Measurements from ENCODE around the gene FUOM. TPM values are rescaled to one million over a fixed set of nuclear protein-coding genes. Genes with fewer than 3 reads are reported as not detected.

FUOM gene
- total RNA-seq, 1 experiment from 2014 or later, result 41.8 TPM

DNA sequence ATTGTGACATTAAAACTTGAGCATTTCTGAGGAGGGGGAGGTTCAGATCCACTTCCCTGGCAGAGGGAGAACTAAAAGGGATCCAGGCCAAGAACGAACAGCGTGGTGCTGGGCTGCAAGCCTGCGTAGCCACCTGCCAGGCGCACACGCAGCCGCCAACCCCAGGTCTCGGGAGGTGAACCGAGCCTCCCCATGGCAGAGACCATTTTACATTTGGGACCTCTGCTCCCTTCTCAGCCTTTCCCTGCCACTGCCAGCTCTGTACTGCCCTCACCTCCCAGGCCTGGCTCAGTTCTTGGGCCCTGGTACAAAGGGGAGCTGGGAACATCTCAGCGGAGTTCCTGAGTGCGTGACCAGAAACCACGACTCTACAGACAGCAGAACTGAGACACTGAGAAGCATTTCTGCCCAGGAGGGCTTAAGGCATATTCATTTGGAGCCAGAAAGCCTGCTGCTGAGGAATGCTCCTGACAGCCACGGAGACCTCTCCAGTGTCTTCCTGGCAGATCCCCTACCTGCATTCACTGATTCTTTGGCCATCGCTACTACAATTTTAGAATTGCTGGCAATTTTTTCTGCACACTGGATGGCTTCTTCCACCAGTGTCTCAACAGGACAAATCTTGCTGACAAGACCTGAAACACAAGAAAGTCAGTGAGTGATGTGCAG lies 7.8 kb upstream of the FUOM start:
- Mint-ChIP-seq H3K4me3 (no peak overlapping the region), H3K27ac (no peak overlapping the region), H3K9me3 (no peaks in the 10 kb centered on the region), H3K27me3 (ENCODE audit: low read depth) (peaks cover 5% of the 10 kb centered on the region), H3K36me3 (ENCODE audit: insufficient read depth in 1 of 3, low read depth in 3 of 3) (peaks cover 40 to 74% (median 73%) of the 10 kb centered on the region in 3 experiments; a peak in 6 of 7 replicates), H3K4me1 (peaks cover 0 to 2% of the 10 kb centered on the region in 2 experiments; a peak in 1 of 4 replicates)
- H3K9ac ChIP-seq (ENCODE audit: extremely low read depth, insufficient read length, low read length), result no peak overlapping the region
- no peak overlapping the region for H2BK15ac ChIP-seq (ENCODE audit: low read depth, low read length)
- H2AK5ac ChIP-seq (ENCODE audit: insufficient read length, low read length), result no peak overlapping the region
- H2AFZ ChIP-seq (ENCODE audit: low read length), result no peak overlapping the region
- H3K14ac ChIP-seq (ENCODE audit: insufficient read depth, low read length), result no peak overlapping the region
- no peak overlapping the region for H2BK20ac ChIP-seq (ENCODE audit: low read depth, low read length, poor library complexity, severe bottlenecking)
- DNase-seq, result no peak
- H3K18ac ChIP-seq (ENCODE audit: insufficient read length, low read depth, low read length), result no peak overlapping the region
- no peak overlapping the region for H3K4me2 ChIP-seq (ENCODE audit: insufficient read depth, insufficient read length, low read length)
- no peak overlapping the region for H3K56ac ChIP-seq (ENCODE audit: insufficient read length, low read depth, low read length)
- H3K23ac ChIP-seq (ENCODE audit: insufficient read length, low read depth, low read length), result no peak overlapping the region
- no peaks in the 10 kb centered on the region for H3K4me1 ChIP-seq (ENCODE audit: insufficient read depth, low read length)
- H3K27me3 ChIP-seq (ENCODE audit: insufficient read depth, low read length), result no peaks in the 10 kb centered on the region; the same call in 1 of the 2 replicates
- H3K23me2 ChIP-seq (ENCODE audit: insufficient read length, low read depth, low read length, poor library complexity, severe bottlenecking), result no peaks in the 10 kb centered on the region
- no peak overlapping the region for H4K8ac ChIP-seq (replicated peaks; ENCODE audit: insufficient read length, low read depth, low read length)
- no peak overlapping the region for H2BK5ac ChIP-seq (ENCODE audit: insufficient read length, low read length)
- H2BK120ac ChIP-seq (ENCODE audit: low read depth, low read length, poor library complexity, severe bottlenecking), result no peak overlapping the region
- H4K5ac ChIP-seq (ENCODE audit: insufficient read length, low read depth, low read length), result no peak overlapping the region
- H3K4ac ChIP-seq (ENCODE audit: low read depth, low read length), result no peak overlapping the region
- no peaks in the 10 kb centered on the region for H3K79me2 ChIP-seq (ENCODE audit: insufficient read depth, low read length)
- no peak overlapping the region for H3T11ph ChIP-seq (ENCODE audit: low read length)
- no peak overlapping the region for H2BK12ac ChIP-seq (ENCODE audit: insufficient read length, low read depth, low read length)
- no peaks in the 10 kb centered on the region for H3K79me1 ChIP-seq (ENCODE audit: insufficient read depth, low read depth, low read length, poor library complexity, severe bottlenecking)
- H3K9me3 ChIP-seq (ENCODE audit: control insufficient read depth, low read depth, low read length), result no peaks in the 10 kb centered on the region
- WGBS (ENCODE audit: extremely low coverage, insufficient read length, low lambda C conversion rate), result no CpG with 5 or more reads among the region's 13 CpGs
- no peaks in the 10 kb centered on the region for H4K20me1 ChIP-seq (ENCODE audit: control insufficient read depth, insufficient read depth, insufficient read length)
- H4K91ac ChIP-seq (ENCODE audit: insufficient read length, low read depth, low read length), result no peak overlapping the region
- no peak overlapping the region for H3K27ac ChIP-seq (ENCODE audit: insufficient read length, low read depth, low read length)
- TF ChIP-seq CTCF (conservative IDR thresholded peaks at IDR 0.05), result no peak
